Measurements from ENCODE around the gene PA2G4.

DNA sequence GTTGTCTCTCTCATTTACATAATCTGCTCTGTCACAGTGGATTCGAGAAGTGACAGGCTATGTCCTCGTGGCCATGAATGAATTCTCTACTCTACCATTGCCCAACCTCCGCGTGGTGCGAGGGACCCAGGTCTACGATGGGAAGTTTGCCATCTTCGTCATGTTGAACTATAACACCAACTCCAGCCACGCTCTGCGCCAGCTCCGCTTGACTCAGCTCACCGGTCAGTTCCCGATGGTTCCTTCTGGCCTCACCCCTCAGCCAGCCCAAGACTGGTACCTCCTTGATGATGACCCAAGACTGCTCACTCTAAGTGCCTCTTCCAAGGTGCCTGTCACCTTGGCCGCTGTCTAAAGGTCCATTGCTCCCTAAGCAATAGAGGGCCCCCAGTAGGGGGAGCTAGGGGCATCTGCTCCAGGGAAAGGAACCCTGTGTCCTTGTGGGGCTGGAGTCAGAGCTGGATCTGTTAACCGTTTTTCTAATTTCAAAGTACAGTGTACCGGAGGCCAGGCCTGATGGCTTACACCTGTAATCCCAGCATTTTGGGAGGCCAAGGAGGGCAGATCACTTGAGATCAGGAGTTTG is 19.3 kb upstream of the PA2G4 start:
- TF ChIP-seq, protein P1, sequence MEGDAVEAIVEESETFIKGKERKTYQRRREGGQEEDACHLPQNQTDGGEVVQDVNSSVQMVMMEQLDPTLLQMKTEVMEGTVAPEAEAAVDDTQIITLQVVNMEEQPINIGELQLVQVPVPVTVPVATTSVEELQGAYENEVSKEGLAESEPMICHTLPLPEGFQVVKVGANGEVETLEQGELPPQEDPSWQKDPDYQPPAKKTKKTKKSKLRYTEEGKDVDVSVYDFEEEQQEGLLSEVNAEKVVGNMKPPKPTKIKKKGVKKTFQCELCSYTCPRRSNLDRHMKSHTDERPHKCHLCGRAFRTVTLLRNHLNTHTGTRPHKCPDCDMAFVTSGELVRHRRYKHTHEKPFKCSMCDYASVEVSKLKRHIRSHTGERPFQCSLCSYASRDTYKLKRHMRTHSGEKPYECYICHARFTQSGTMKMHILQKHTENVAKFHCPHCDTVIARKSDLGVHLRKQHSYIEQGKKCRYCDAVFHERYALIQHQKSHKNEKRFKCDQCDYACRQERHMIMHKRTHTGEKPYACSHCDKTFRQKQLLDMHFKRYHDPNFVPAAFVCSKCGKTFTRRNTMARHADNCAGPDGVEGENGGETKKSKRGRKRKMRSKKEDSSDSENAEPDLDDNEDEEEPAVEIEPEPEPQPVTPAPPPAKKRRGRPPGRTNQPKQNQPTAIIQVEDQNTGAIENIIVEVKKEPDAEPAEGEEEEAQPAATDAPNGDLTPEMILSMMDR (conservative IDR thresholded peaks at IDR 0.05; ENCODE audit: low read depth, low read length): peak; percentile 60
- TF ChIP-seq EZH2 (IDR thresholded peaks at IDR 0.05; ENCODE audit: low read length, unreplicated experiment): no peak

Measured in PC-3 (cell line).